K562 (cell line): ENCODE data around the gene ZAP70. TPM values are rescaled to one million over a fixed set of nuclear protein-coding genes. Genes with fewer than 3 reads are reported as not detected.

Source experiments
- ATF7 ChIP-seq: fragments of 450-650 bp; IDR thresholded peaks from 2 replicates; pipeline ENCODE4 v1.7.1; 2014; ENCODE audit warnings: mild to moderate bottlenecking, moderate library complexity
- BMI1 ChIP-seq: fragments of 150-350 bp; IDR thresholded peaks from 2 replicates; pipeline ENCODE4 v1.6.1; 2014; ENCODE audit warnings: low read length
- EWSR1 ChIP-seq: fragments of 450-650 bp; IDR thresholded peaks from 2 replicates; pipeline ENCODE4 v1.6.1; 2018; ENCODE audit warnings: borderline replicate concordance, mild to moderate bottlenecking, low read depth, moderate library complexity; ENCODE audit not compliant: partially characterized antibody
- GABPA ChIP-seq: fragments of 200-800 bp; sonication (Bioruptor generic); conservative IDR thresholded peaks from 2 replicates; pipeline ENCODE4 v1.6.1; 2016; ENCODE audit warnings: low read depth, missing genetic modification characterization, missing compliant biosample characterization
- KAT8 ChIP-seq: fragments of 450-650 bp; IDR thresholded peaks from 2 replicates; pipeline ENCODE4 v1.6.1; 2016; ENCODE audit warnings: low read depth, mild to moderate bottlenecking
- KLF1 ChIP-seq: fragments of 450-650 bp; IDR thresholded peaks from 2 replicates; pipeline ENCODE4 v1.6.1; 2016; ENCODE audit warnings: missing genetic modification characterization, missing compliant biosample characterization
- L3MBTL2 ChIP-seq: fragments of 450-650 bp; IDR thresholded peaks from 2 replicates; pipeline ENCODE4 v1.6.1; 2016; ENCODE audit warnings: mild to moderate bottlenecking, moderate library complexity
- MIER1 ChIP-seq: fragments of 450-650 bp; IDR thresholded peaks from 2 replicates; pipeline ENCODE4 v1.6.1; 2016; ENCODE audit warnings: antibody characterized with exemption, mild to moderate bottlenecking, low read depth
- ZC3H11A ChIP-seq: IDR thresholded peaks from 2 replicates; pipeline ENCODE4 v1.6.1; 2012; ENCODE audit warnings: low read depth, low read length, improper control_type of control experiment
- ZNF121 ChIP-seq: sonication (generic); formaldehyde crosslinking; conservative IDR thresholded peaks from 2 replicates; pipeline ENCODE4 v1.8.0; 2022; ENCODE audit warnings: missing genetic modification reagents
- ZNF143 ChIP-seq: sonication (generic); formaldehyde crosslinking; IDR thresholded peaks from 2 replicates; pipeline ENCODE4 v1.9.0; 2022; ENCODE audit warnings: mild to moderate bottlenecking, missing genetic modification reagents
- ZNF354B ChIP-seq: fragments of 250-450 bp; sonication (Bioruptor Pico); IDR thresholded peaks from 2 replicates; pipeline ENCODE4 v1.4.0; 2020
- ZNF699 ChIP-seq: fragments of 250-450 bp; sonication (Bioruptor Pico); IDR thresholded peaks from 2 replicates; pipeline ENCODE4 v1.8.0; 2021; ENCODE audit warnings: mild to moderate bottlenecking, moderate library complexity; ENCODE audit not compliant: insufficient replicate concordance
- ZNF830 ChIP-seq: fragments of 250-450 bp; sonication (Bioruptor Pico); IDR thresholded peaks from 2 replicates; pipeline ENCODE4 v1.5.0; 2021; ENCODE audit warnings: mild to moderate bottlenecking
- polyA plus RNA-seq, 8 experiments: library from polyadenylated mRNA; depleted of rRNA in 4 of 8; stranded (reverse) in 5 of 8; unstranded in 3 of 8; fragments of >200 nt; fragmentation: Nextera tagmentation in 2 of 8; fragmentation: Illumina TruSeq in 1 of 8; extraction: Ambion mirVana in 2 of 8; extraction: Trizol in 1 of 8; gene quantifications; 2 replicates each; pipeline versions ENCODE4 v1.2.1 to v1.2.3, GENCODE V29; 2011 to 2014; ENCODE audit warnings: inconsistent platforms in 1 of 8, missing spikeins in 1 of 8
- total RNA-seq, 7 experiments: library from RNA; depleted of rRNA in 6 of 7; stranded (reverse); fragments of >200 nt in 6 of 7; fragmentation: Illumina TruSeq in 2 of 7; extraction: Trizol in 2 of 7; gene quantifications; 2 replicates each; pipeline versions ENCODE4 v1.2.1 to v1.2.3, GENCODE V29; 2011 to 2021; ENCODE audit warnings: low replicate concordance in 1 of 7
- TF ChIP-seq, protein P1 (sequence below): fragments of 250-450 bp; sonication (Bioruptor Pico); IDR thresholded peaks from 2 replicates; pipeline ENCODE4 v1.5.0; 2021; ENCODE audit warnings: mild to moderate bottlenecking, moderate library complexity
- TF ChIP-seq, protein P2 (sequence below): fragments of 450-650 bp; IDR thresholded peaks from 2 replicates; pipeline ENCODE4 v1.7.1; 2018; ENCODE audit warnings: mild to moderate bottlenecking, low read depth; ENCODE audit not compliant: partially characterized antibody
- TF ChIP-seq, protein P3 (sequence below): sonication (generic); formaldehyde crosslinking; IDR thresholded peaks from 2 replicates; pipeline ENCODE4 v1.8.1; 2023; ENCODE audit warnings: mild to moderate bottlenecking, missing genetic modification reagents
- TF ChIP-seq, protein P4 (sequence below): fragments of 450-650 bp; formaldehyde crosslinking; IDR thresholded peaks from 2 replicates; pipeline ENCODE4 v1.4.0; 2020; ENCODE audit warnings: mild to moderate bottlenecking, moderate library complexity

Gene ZAP70
- total and polyA plus RNA-seq, 9 of the 15 experiments (the other 6 are each of a cell fraction or from before 2014, with no cell fraction given) = 0.06 to 0.80 (median 0.21) TPM; not detected in 1

DNA sequence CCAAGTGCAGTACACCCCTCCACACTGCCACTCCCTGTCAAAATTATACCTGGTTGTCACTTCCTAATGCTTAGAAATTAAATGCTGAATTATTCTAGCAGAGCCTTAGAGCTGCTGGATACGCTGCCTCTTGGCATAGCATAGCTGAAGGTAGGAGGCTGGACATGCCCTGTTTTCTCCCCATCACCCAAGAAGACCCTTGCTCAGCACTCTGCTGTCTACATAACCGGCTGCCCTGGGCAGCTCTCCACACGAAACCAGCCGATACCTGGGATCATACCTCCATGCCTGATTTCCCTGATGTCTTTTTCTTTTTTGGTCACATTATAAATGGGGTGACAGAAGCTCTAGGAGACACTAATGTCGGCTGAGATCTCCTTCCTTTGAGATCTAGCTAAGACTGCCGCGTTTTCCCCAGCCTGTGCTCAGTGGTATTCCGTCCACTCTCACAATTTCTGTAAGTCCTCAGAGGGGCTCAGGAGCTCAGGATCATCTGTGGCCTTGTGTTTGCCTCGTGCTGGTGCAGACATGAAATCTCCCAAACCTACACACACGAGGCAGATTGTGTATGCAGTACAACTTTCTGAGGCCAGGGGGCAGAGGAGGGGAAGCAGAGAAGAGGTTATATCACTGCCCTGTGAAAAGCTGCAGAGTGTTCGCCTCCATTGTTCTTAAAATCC, 13.5 kb upstream of the ZAP70 start (continued):
- TF ChIP-seq, protein P1, sequence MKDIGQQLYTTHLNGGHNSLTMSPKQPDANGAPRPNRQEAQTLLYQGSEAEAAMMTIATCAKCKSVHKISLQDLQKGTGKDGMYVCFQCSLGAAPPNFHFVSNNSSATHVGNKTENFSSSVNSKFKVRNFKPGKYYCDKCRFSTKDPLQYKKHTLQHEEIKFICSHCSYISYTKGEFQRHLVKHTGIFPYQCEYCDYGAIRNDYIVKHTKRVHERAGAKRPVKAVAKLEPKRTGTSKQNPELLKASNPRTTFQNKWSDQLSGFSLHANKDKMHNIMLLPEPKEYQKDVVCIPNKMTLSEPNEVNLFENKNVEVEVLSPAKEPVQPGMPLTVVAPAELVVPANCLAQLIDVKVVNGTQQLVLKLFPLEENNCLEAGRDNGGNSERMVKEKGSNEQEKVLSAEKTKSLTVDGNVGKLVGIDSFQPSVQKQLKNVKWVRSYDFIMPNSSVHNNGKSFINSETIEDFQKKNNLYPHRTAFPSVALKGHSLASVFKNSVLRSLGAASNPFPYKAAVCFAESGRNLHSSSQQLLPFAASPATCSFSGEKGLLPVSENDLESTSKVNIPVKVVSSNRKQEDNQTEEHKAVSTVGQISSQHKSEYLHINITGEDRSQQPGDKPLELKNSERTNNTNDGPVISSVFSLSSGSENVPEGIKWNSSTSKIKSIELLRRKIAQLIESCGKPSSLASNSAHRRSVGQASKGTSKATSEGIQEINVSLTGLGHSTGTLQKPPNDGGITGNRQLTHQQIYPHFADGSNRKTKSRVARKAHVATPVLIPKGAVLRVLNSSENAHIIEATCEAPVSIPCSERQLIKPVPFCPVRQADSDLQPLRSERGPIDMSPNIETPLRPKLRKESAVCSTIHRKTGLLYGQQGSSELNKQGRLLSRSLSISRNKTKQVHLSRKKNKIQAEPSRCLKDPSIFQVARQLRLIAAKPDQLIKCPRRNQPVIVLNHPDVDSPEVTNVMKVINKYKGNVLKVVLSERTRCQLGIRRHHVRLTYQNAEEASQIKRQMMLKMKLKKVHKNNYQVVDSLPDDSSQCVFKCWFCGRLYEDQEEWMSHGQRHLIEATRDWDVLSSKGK = no peak
- TF ChIP-seq ATF7 = no peak; the same call in 1 of the 2 replicates
- TF ChIP-seq, protein P2, sequence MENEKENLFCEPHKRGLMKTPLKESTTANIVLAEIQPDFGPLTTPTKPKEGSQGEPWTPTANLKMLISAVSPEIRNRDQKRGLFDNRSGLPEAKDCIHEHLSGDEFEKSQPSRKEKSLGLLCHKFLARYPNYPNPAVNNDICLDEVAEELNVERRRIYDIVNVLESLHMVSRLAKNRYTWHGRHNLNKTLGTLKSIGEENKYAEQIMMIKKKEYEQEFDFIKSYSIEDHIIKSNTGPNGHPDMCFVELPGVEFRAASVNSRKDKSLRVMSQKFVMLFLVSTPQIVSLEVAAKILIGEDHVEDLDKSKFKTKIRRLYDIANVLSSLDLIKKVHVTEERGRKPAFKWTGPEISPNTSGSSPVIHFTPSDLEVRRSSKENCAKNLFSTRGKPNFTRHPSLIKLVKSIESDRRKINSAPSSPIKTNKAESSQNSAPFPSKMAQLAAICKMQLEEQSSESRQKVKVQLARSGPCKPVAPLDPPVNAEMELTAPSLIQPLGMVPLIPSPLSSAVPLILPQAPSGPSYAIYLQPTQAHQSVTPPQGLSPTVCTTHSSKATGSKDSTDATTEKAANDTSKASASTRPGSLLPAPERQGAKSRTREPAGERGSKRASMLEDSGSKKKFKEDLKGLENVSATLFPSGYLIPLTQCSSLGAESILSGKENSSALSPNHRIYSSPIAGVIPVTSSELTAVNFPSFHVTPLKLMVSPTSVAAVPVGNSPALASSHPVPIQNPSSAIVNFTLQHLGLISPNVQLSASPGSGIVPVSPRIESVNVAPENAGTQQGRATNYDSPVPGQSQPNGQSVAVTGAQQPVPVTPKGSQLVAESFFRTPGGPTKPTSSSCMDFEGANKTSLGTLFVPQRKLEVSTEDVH = no peak
- no peak for TF ChIP-seq MIER1
- TF ChIP-seq, protein P3, sequence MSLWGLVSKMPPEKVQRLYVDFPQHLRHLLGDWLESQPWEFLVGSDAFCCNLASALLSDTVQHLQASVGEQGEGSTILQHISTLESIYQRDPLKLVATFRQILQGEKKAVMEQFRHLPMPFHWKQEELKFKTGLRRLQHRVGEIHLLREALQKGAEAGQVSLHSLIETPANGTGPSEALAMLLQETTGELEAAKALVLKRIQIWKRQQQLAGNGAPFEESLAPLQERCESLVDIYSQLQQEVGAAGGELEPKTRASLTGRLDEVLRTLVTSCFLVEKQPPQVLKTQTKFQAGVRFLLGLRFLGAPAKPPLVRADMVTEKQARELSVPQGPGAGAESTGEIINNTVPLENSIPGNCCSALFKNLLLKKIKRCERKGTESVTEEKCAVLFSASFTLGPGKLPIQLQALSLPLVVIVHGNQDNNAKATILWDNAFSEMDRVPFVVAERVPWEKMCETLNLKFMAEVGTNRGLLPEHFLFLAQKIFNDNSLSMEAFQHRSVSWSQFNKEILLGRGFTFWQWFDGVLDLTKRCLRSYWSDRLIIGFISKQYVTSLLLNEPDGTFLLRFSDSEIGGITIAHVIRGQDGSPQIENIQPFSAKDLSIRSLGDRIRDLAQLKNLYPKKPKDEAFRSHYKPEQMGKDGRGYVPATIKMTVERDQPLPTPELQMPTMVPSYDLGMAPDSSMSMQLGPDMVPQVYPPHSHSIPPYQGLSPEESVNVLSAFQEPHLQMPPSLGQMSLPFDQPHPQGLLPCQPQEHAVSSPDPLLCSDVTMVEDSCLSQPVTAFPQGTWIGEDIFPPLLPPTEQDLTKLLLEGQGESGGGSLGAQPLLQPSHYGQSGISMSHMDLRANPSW (CRISPR knock-in tag) = no peak
- TF ChIP-seq KAT8 = no peak
- TF ChIP-seq ZC3H11A = no peak
- no peak for TF ChIP-seq ZNF354B (CRISPR knock-in tag)
- no peak for TF ChIP-seq GABPA (tag)
- TF ChIP-seq ZNF699 = no peak
- no peak for TF ChIP-seq ZNF121 (CRISPR knock-in tag)
- TF ChIP-seq, protein P4, sequence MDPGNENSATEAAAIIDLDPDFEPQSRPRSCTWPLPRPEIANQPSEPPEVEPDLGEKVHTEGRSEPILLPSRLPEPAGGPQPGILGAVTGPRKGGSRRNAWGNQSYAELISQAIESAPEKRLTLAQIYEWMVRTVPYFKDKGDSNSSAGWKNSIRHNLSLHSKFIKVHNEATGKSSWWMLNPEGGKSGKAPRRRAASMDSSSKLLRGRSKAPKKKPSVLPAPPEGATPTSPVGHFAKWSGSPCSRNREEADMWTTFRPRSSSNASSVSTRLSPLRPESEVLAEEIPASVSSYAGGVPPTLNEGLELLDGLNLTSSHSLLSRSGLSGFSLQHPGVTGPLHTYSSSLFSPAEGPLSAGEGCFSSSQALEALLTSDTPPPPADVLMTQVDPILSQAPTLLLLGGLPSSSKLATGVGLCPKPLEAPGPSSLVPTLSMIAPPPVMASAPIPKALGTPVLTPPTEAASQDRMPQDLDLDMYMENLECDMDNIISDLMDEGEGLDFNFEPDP (CRISPR knock-in tag) = no peak
- no peak for TF ChIP-seq ZNF143 (CRISPR knock-in tag)
- TF ChIP-seq L3MBTL2 = peak; percentile 96
- TF ChIP-seq BMI1 = no peak
- TF ChIP-seq EWSR1 = no peak
- TF ChIP-seq KLF1 = no peak
- TF ChIP-seq ZNF830 (CRISPR knock-in tag) = no peak
